HG03095 (cell line): Measurements from ENCODE around the gene MGMT.

Source experiments
- ATAC-seq: cut with Tn5 transposase; IDR thresholded peaks from one replicate; pipeline ENCODE4 v1.9.1; 2021; ENCODE audit warnings: moderate library complexity; ENCODE audit not compliant: unreplicated experiment

The MGMT gene

GRCh38 chr10:129704225-129704624 is 237.2 kb downstream of the MGMT start:
- ATAC-seq: no peak

DNA sequence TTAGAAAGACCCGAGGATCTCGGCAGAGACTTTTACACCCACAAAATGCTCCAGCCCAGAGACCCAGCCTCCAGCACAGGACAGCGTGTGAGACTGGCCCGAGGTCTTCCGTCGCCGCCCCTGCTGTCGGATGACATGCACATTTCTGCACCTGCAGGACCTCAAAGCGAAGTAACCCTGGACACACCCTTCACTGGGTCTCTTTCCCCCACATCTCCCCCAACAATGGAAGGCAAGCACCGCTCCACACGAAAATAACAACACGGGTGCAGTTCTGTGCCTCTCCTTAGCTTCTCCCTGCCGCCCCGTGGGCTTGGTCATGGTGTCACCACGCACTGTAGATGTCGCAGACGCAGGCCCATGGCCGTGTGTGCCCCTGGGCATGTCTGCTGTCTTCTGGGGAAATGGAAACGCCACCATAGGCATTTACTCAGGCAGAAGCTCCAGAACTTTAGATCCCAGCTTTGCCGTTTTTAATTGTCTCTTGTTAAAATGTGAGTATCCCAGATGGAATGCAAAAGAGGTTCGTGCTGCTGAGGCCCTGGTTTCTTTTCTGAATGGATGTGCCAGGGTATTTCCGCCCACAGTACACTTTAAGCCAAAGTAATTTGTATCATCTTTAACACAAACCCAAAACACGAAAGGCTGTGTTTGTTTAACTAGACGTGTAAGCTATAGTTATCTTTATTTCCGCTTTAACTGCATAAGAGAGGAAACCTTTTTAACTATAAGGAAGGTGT is 237.9 kb downstream of the MGMT start:
- no peak for ATAC-seq

- no peak for ATAC-seq
Measured at GRCh38 chr10:129705676-129706075, 238.6 kb downstream of the MGMT start.

GRCh38 chr10:129706081-129706480 is 239.0 kb downstream of the MGMT start:
- ATAC-seq: no peak

DNA sequence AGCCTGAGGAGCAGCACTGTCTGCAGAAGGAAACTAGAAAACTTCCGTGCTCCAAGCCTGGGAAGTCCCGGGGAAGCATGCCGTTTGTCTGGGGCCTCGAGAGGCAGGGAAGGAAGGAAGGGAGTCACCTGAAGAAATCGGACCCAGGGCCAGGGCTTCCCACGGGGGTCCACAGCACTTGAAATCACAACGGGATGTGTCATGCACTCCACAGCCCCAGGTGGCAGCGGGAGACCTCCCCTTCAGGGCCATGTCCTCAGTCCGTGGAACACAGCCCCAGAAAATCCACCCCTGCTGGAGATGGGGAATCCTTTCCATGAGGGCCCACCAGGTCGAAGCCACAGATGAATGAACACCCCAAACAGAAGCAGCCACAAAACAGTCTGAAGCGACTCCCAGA is 239.5 kb downstream of the MGMT start:
- ATAC-seq: no peak

GRCh38 chr10:129707406-129708388 is 240.7 kb downstream of the MGMT start:
- no peak for ATAC-seq

- no peak for ATAC-seq
Measured at GRCh38 chr10:129709101-129709500, 242.1 kb downstream of the MGMT start.

GRCh38 chr10:129709627-129710509 is 242.8 kb downstream of the MGMT start:
- ATAC-seq: no peak

GRCh38 chr10:129710510-129710847 is 243.4 kb downstream of the MGMT start:
- no peak for ATAC-seq

GRCh38 chr10:129711291-129711690 is 244.2 kb downstream of the MGMT start:
- no peak for ATAC-seq

GRCh38 chr10:129712000-129712399 is 245.0 kb downstream of the MGMT start:
- no peak for ATAC-seq

- no peak for ATAC-seq
Measured at GRCh38 chr10:129713659-129714265, 246.7 kb downstream of the MGMT start.

DNA sequence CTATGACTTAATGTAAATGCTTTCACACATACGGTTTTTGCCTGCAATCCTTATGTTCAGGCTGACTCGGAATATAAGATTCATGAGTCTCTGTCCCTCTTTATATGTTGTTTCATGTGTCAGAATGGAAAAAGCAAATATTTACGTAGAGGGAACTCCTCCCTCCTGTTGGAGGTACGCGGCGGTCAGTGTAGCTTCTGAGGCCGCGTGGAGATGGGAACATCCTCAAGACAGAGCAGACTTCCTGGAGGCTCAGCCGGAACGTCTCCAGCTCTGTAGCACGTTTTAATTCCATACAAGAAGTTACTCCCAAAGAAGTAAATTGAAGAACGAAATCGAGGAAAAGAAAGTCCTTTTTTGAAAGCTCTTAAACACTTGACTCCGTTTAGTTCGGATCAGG is 248.8 kb downstream of the MGMT start:
- ATAC-seq: no peak

- no peak for ATAC-seq
Measured at GRCh38 chr10:129716211-129716681, 249.2 kb downstream of the MGMT start.

DNA sequence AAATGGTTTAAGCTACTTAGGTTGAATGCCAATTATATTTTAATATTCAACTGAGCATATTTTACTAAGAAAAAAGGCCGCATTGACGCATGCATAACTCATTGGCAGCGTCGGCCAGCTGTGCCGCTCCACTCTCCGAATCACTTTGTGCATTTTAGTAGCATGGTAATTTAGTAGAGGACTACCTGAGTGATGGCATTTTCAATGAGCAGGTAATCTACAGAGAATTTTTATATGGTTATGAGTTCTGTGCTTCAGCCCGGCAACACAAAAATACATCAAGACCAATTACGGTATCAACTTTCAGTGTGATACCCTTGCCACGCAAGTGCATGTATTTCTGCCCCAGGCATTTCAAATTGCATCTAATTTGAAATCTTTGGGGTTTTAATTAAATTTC is 249.8 kb downstream of the MGMT start:
- no peak for ATAC-seq

DNA sequence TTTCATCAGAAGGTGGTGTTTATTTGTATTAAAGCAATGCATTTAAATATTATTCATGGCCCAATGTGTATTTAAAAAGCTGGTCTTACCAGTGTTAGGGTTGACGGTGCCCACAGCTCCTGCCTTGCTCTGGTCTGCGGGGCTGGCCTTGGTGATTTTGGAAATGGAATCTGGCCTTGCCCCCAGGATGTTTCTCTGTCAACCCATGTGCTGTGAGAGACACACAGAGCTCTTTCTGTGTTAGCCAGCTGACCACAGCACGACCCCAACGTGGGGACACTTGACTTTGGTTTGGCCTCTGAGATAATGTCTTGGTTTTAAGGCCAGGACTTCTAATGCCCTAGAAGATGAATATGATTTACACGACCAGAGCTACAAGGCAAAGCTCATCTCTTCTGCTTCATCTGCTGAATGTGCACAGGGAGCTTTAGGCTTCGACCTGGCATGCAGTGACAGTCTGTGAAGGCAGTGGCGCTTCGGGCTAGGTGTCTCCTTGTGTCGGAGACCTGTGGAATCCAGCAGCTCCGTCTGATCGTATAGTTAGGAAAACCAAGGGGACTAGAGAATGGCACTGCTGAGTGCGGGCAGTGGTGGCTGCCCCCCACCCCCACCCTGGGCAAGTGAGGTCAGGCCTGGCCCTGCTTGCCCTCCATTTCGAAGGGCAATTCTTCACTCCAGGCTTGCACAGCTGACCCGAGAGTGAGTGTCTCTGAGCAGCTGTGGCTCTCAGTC is 250.9 kb downstream of the MGMT start:
- no peak for ATAC-seq

DNA sequence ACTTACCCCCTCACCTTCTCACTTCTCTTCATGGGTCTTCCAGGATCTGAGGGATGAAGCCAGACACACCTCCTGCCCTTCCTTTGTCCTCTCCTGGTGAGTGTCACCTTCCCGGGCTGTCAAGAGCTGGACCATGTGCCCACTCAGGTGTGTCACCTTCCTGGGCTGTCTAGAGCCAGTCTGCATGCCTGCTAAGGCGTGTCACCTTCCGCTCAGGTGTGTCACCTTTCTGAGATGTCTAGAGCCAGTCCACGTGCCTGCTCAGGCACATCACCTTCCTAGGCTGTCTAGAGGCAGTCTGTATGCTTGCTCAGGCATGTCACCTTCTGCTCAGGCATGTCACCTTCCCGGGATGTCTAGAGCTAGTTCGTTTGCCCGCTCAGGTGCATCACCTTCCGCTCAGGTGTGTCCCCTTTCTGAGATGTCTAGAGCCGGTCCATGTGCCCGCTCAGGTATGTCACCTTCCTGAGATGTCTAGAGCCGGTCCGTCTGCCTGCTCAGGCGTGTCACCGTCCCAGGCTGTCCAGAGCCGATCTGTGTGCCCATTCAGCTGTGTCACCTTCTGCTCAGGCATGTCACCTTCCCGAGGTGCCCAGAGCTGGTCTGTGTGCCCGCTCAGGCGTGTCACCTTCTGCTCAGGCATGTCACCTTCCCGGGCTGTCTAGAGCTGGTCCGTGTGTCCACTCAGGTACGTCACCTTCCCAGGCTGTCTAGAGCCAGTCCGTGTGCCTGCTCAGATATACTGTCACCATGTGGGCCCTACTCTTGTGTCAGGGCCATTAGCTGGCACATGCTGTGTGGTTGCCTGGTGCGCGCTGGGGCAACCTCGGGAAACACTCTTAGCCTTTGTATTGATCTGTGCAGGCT is 251.7 kb downstream of the MGMT start:
- ATAC-seq: no peak

GRCh38 chr10:129719415-129719739 is 252.3 kb downstream of the MGMT start:
- no peak for ATAC-seq
